HepG2 (cell line): ENCODE measurements around the gene RAB3GAP1. TPM values are rescaled to one million over a fixed set of nuclear protein-coding genes. Genes with fewer than 3 reads are reported as not detected.

Source experiments
- ATAC-seq: fragments of 200-7000 bp; cut with Tn5 transposase; 3 replicates; pipeline ENCODE4 v1.9.1; 2020; ENCODE audit warnings: mild to moderate bottlenecking, moderate library complexity
- BruUV-seq: library from RNA; stranded (reverse); fragments of 400-500 nt; replicated peaks from 2 replicates; lab custom pipeline; 2021; lab: Mats Ljungman, UMichigan
- CTCF ChIA-PET: fragments of 300-600 bp; formaldehyde crosslinking; extraction: SDS; loops from one replicate; lab custom pipeline; 2021; ENCODE audit warnings: low total read pairs, inconsistent platforms, low intra/inter-chr PET ratio; lab: Yijun Ruan, JAX
- POLR2A ChIA-PET: fragments of 350-600 bp; sonication (Branson Sonifier 250); formaldehyde crosslinking; loops from one replicate; lab custom pipeline; 2020; ENCODE audit warnings: antibody characterized with exemption, inconsistent platforms; lab: Yijun Ruan, JAX
- DNase-seq: peaks from one replicate; pipeline ENCODE4 v3.0.0-alpha.2; 2015; ENCODE audit warnings: low spot score
- FAIRE-seq: peaks from 3 replicates; lab custom pipeline; 2011; peaks lifted over from hg19 to GRCh38; lab: Jason Lieb, UNC
- H2AFZ ChIP-seq: one replicate; pipeline ENCODE4 v1.6.1; 2011; ENCODE audit warnings: low read length, inconsistent platforms
- H3K27ac ChIP-seq: fragments of 300-600 bp; 3 replicates; pipeline ENCODE4 v1.8.0; 2011; ENCODE audit warnings: mixed run types, mild to moderate bottlenecking, mixed read lengths, low read length, inconsistent platforms; ENCODE audit not compliant: insufficient read depth; ENCODE audit errors: extremely low read length
- H3K27me3 ChIP-seq, 2 experiments: fragments of 200-600 bp in 1 of 2; 2 replicates in 1 of 2; 3 replicates in 1 of 2; pipeline versions ENCODE4 v1.6.0 to v1.8.0; 2011; ENCODE audit warnings: low read length in 2 of 2, mild to moderate bottlenecking in 2 of 2, moderate library complexity in 2 of 2, inconsistent platforms in 1 of 2; ENCODE audit not compliant: insufficient read depth in 2 of 2, control insufficient read depth in 1 of 2
- H3K36me3 ChIP-seq, 2 experiments: fragments of 200-600 bp in 1 of 2; replicated peaks in 1 of 2; 2 replicates in 1 of 2; 3 replicates in 1 of 2; pipeline versions ENCODE4 v1.5.1 to v1.8.0; 2011; ENCODE audit warnings: low read length in 2 of 2, inconsistent platforms in 1 of 2; ENCODE audit not compliant: insufficient read depth in 2 of 2, control insufficient read depth in 1 of 2
- H3K4me1 ChIP-seq: 2 replicates; pipeline ENCODE4 v1.5.1; 2012; ENCODE audit warnings: low read length, inconsistent platforms; ENCODE audit not compliant: insufficient read depth
- H3K4me2 ChIP-seq: 2 replicates; pipeline ENCODE4 v1.6.0; 2011; ENCODE audit warnings: low read depth, low read length, inconsistent platforms
- H3K4me3 ChIP-seq, 3 experiments: fragments of 200-600 bp in 1 of 3; sonication (generic), shearing (Covaris generic) in 1 of 3; replicated peaks in 1 of 3; 2 replicates each; pipeline ENCODE4 v1.5.1; 2011 to 2016; ENCODE audit warnings: low read length in 3 of 3, inconsistent platforms in 2 of 3, low read depth in 2 of 3, mild to moderate bottlenecking in 2 of 3, control low read depth in 1 of 3, mixed read lengths in 1 of 3; ENCODE audit not compliant: insufficient read depth in 1 of 3
- H3K79me2 ChIP-seq: one replicate; pipeline ENCODE4 v1.6.1; 2011; ENCODE audit warnings: low read length, inconsistent platforms; ENCODE audit not compliant: insufficient read depth
- H3K9ac ChIP-seq: 2 replicates; pipeline ENCODE4 v1.6.0; 2011; ENCODE audit warnings: mild to moderate bottlenecking, low read depth, low read length, inconsistent platforms; ENCODE audit not compliant: insufficient read depth
- H3K9me3 ChIP-seq: 2 replicates; pipeline ENCODE4 v1.5.1; 2012; ENCODE audit warnings: mild to moderate bottlenecking, low read length
- H4K20me1 ChIP-seq: 2 replicates; pipeline ENCODE4 v1.6.0; 2011; ENCODE audit warnings: inconsistent platforms, mild to moderate bottlenecking, low read length, moderate library complexity; ENCODE audit not compliant: insufficient read depth
- ATAD3A ChIP-seq: sonication (generic); formaldehyde crosslinking; IDR thresholded peaks from 2 replicates; pipeline ENCODE4 v1.4.0; 2020; ENCODE audit warnings: missing genetic modification reagents
- CENPBD1 ChIP-seq: sonication (generic); formaldehyde crosslinking; IDR thresholded peaks from 2 replicates; pipeline ENCODE4 v1.8.0; 2022; ENCODE audit warnings: missing genetic modification reagents, low read depth, mild to moderate bottlenecking, borderline replicate concordance
- GLI4 ChIP-seq: sonication (generic); formaldehyde crosslinking; IDR thresholded peaks from 2 replicates; pipeline ENCODE4 v1.5.1; 2020; ENCODE audit warnings: missing genetic modification reagents, mild to moderate bottlenecking, moderate library complexity, borderline replicate concordance
- HNRNPL ChIP-seq: fragments of 200-400 bp; formaldehyde crosslinking; IDR thresholded peaks from 2 replicates; pipeline ENCODE4 v1.6.1; 2017; ENCODE audit warnings: mild to moderate bottlenecking, low read depth, low read length
- MZF1 ChIP-seq: sonication (generic); formaldehyde crosslinking; IDR thresholded peaks from 2 replicates; pipeline ENCODE4 v1.8.1; 2023; ENCODE audit warnings: mild to moderate bottlenecking, missing genetic modification reagents, borderline replicate concordance
- NFIC ChIP-seq: IDR thresholded peaks from 2 replicates; pipeline ENCODE4 v1.6.1; 2012; ENCODE audit warnings: mild to moderate bottlenecking, low read length, inconsistent platforms
- PHF8 ChIP-seq: sonication (generic); formaldehyde crosslinking; IDR thresholded peaks from 2 replicates; pipeline ENCODE4 v1.5.0; 2020; ENCODE audit warnings: missing genetic modification reagents
- RFX3 ChIP-seq: IDR thresholded peaks from 2 replicates; pipeline ENCODE4 v1.6.1; 2016; ENCODE audit warnings: missing biosample characterization, missing genetic modification reagents
- RFXAP ChIP-seq: sonication (generic); formaldehyde crosslinking; IDR thresholded peaks from 2 replicates; pipeline ENCODE4 v1.4.0; 2020; ENCODE audit warnings: missing genetic modification reagents, borderline replicate concordance
- SIN3A ChIP-seq: IDR thresholded peaks from 2 replicates; pipeline ENCODE4 v1.6.1; 2011; ENCODE audit warnings: low read depth, mild to moderate bottlenecking, control low read depth, low read length, borderline replicate concordance
- SIX1 ChIP-seq: sonication (generic); formaldehyde crosslinking; IDR thresholded peaks from 2 replicates; pipeline ENCODE4 v1.4.0; 2020; ENCODE audit warnings: missing genetic modification reagents, borderline replicate concordance
- TFE3 ChIP-seq: IDR thresholded peaks from 2 replicates; pipeline ENCODE4 v1.6.1; 2016
- ZFP41 ChIP-seq: sonication (generic); formaldehyde crosslinking; IDR thresholded peaks from 2 replicates; pipeline ENCODE4 v1.4.0; 2020; ENCODE audit warnings: mild to moderate bottlenecking, missing genetic modification reagents, borderline replicate concordance
- ZNF446 ChIP-seq: sonication (generic); formaldehyde crosslinking; IDR thresholded peaks from 2 replicates; pipeline ENCODE4 v1.5.0; 2020; ENCODE audit warnings: mild to moderate bottlenecking, missing genetic modification reagents
- ZNF780A ChIP-seq: sonication (generic); formaldehyde crosslinking; IDR thresholded peaks from 2 replicates; pipeline ENCODE4 v1.8.0; 2022; ENCODE audit warnings: mild to moderate bottlenecking, missing genetic modification reagents, moderate library complexity
- in situ Hi-C: cut with HindIII; loops from 2 replicates; pipeline ENCODE4 v1.10.0; 2017; ENCODE audit warnings: low pct_unique_long_range_greater_than_20kb; ENCODE audit not compliant: extremely low pct_ligation_motif_present
- intact Hi-C: fragments of 100-400 bp; cut with micrococcal nuclease; formaldehyde crosslinking; loops from one replicate; pipeline ENCODE4 v1.10.0; 2022; ENCODE audit not compliant: unreplicated experiment
- polyA plus RNA-seq, 8 experiments: library from polyadenylated mRNA; depleted of rRNA in 3 of 8; stranded (reverse) in 7 of 8; unstranded in 1 of 8; fragments of >200 nt; fragmentation: Illumina TruSeq in 4 of 8; extraction: Trizol in 4 of 8; gene quantifications; 2 replicates each; pipeline versions ENCODE4 v1.2.1 to v1.2.3, GENCODE V29; 2011 to 2016; ENCODE audit warnings: low read depth in 4 of 8, missing spikeins in 1 of 8, mixed read lengths in 1 of 8; ENCODE audit not compliant: insufficient read depth in 1 of 8
- total RNA-seq, 5 experiments: library from RNA; depleted of rRNA; stranded (reverse); fragments of >200 nt; fragmentation: Illumina TruSeq; extraction: Trizol; gene quantifications; 2 replicates each; pipeline ENCODE4 v1.2.3, GENCODE V29; 2016; ENCODE audit warnings: low read depth in 1 of 5
- TF ChIP-seq, protein P1 (sequence below): fragments of 450-650 bp; IDR thresholded peaks from 2 replicates; pipeline ENCODE4 v1.6.1; 2017; ENCODE audit warnings: mild to moderate bottlenecking
- TF ChIP-seq, protein P2 (sequence below): IDR thresholded peaks from 2 replicates; pipeline ENCODE4 v1.6.1; 2016; ENCODE audit warnings: mild to moderate bottlenecking, missing biosample characterization, missing genetic modification reagents
- TF ChIP-seq, protein P3 (sequence below): sonication (generic); formaldehyde crosslinking; conservative IDR thresholded peaks from 2 replicates; pipeline ENCODE4 v1.8.0; 2022; ENCODE audit warnings: missing genetic modification reagents

Gene RAB3GAP1
- total and polyA plus RNA-seq, 2 of the 13 experiments (the other 11 are each of a cell fraction or from before 2014, with no cell fraction given), result 15.2 to 48.8 TPM

DNA sequence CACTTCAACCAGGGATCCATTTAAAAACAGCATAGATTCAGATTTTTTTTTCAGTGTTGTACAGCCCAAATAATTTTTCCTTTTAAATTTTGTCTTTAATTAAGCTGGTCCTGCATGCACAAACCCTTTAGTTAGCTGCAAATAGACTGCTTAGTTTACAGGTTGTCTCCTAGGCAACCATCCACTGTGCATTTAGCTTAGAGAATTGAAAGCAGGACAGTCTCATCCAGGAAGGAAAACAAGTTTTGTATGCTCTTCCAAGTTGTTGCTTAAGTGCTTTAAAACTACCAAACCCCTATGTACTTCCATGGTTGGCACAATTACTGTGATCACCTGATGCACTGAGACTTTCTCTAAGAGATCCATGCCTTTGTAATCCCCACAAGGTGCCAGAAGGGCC is 4.8 kb upstream of the RAB3GAP1 start, which contains the start of gene MAP3K19:
Gene MAP3K19, minus strand, starts transcription at position 148 of the 400 bp plus-strand sequence. CDS start 22,800 bp downstream, outside the sequence.
- FAIRE-seq (no peak), DNase-seq (no peak), ATAC-seq (peak; percentile 11; the same call in 1 of the 3 replicates)
- Histone ChIP-seq H2AFZ (peak within 1 kb of the TSS; percentile 20), H3K4me2 (peak within 1 kb of the TSS; percentile 44), H3K9ac (no peak within 1 kb of the TSS), H3K27me3 (no peaks in the 10 kb centered on the region; a peak in 1 of 5 replicates), H4K20me1 (no peaks in the 10 kb centered on the region), H3K4me1 (peaks cover 44% of the 10 kb centered on the region), H3K79me2 (peaks cover 2% of the 10 kb centered on the region), H3K36me3 (no peaks in the 10 kb centered on the region), H3K4me3 (no peak within 1 kb of the TSS), H3K27ac (no peak within 1 kb of the TSS), H3K9me3 (no peaks in the 10 kb centered on the region)
- in situ Hi-C loops, result no loop called here
- no TSS peak for BruUV-seq
- ChIA-PET CTCF (no interaction called here), POLR2A (interaction anchor here (1.0 kb wide), 1 partner anchor 9 kb away, joined by 3 read pairs; no protein-coding TSS in a partner anchor)
- intact Hi-C loops, result no loop called here
- TF ChIP-seq, protein P1, sequence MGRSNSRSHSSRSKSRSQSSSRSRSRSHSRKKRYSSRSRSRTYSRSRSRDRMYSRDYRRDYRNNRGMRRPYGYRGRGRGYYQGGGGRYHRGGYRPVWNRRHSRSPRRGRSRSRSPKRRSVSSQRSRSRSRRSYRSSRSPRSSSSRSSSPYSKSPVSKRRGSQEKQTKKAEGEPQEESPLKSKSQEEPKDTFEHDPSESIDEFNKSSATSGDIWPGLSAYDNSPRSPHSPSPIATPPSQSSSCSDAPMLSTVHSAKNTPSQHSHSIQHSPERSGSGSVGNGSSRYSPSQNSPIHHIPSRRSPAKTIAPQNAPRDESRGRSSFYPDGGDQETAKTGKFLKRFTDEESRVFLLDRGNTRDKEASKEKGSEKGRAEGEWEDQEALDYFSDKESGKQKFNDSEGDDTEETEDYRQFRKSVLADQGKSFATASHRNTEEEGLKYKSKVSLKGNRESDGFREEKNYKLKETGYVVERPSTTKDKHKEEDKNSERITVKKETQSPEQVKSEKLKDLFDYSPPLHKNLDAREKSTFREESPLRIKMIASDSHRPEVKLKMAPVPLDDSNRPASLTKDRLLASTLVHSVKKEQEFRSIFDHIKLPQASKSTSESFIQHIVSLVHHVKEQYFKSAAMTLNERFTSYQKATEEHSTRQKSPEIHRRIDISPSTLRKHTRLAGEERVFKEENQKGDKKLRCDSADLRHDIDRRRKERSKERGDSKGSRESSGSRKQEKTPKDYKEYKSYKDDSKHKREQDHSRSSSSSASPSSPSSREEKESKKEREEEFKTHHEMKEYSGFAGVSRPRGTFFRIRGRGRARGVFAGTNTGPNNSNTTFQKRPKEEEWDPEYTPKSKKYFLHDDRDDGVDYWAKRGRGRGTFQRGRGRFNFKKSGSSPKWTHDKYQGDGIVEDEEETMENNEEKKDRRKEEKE, result no peak
- TF ChIP-seq RFXAP (CRISPR knock-in tag), result no peak
- TF ChIP-seq, protein P2, sequence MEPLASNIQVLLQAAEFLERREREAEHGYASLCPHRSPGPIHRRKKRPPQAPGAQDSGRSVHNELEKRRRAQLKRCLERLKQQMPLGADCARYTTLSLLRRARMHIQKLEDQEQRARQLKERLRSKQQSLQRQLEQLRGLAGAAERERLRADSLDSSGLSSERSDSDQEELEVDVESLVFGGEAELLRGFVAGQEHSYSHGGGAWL, result no peak
- no peak for TF ChIP-seq TFE3
- TF ChIP-seq NFIC, result no peak
- TF ChIP-seq GLI4 (CRISPR knock-in tag), result no peak
- no peak for TF ChIP-seq ZNF780A (CRISPR knock-in tag)
- TF ChIP-seq SIN3A, result 0 out of 2 replicates have a peak, but pooled peaks have one; percentile 25
- no peak for TF ChIP-seq CENPBD1 (CRISPR knock-in tag)
- TF ChIP-seq ZNF446 (CRISPR knock-in tag), result no peak
- TF ChIP-seq ATAD3A (CRISPR knock-in tag), result no peak
- no peak for TF ChIP-seq ZFP41 (CRISPR knock-in tag)
- TF ChIP-seq, protein P3, sequence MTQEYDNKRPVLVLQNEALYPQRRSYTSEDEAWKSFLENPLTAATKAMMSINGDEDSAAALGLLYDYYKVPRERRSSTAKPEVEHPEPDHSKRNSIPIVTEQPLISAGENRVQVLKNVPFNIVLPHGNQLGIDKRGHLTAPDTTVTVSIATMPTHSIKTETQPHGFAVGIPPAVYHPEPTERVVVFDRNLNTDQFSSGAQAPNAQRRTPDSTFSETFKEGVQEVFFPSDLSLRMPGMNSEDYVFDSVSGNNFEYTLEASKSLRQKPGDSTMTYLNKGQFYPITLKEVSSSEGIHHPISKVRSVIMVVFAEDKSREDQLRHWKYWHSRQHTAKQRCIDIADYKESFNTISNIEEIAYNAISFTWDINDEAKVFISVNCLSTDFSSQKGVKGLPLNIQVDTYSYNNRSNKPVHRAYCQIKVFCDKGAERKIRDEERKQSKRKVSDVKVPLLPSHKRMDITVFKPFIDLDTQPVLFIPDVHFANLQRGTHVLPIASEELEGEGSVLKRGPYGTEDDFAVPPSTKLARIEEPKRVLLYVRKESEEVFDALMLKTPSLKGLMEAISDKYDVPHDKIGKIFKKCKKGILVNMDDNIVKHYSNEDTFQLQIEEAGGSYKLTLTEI (CRISPR knock-in tag), result no peak
- no peak for TF ChIP-seq SIX1 (CRISPR knock-in tag)
- no peak for TF ChIP-seq MZF1 (CRISPR knock-in tag)
- TF ChIP-seq PHF8, result no peak
- TF ChIP-seq RFX3 (CRISPR knock-in tag), result peak; percentile 85
- no peak for TF ChIP-seq HNRNPL
